A549 (cell line): ENCODE results near the gene DNAAF2. TPM values are rescaled to one million over a fixed set of nuclear protein-coding genes. Genes with fewer than 3 reads are reported as not detected.

ENCODE experiments used
- ATAC-seq, 2 experiments: fragments of 200-7000 bp in 1 of 2; fragments of >200 bp in 1 of 2; cut with Nextera tagmentation in 1 of 2; cut with Tn5 transposase in 1 of 2; 3 replicates each; pipeline versions ENCODE4 v1.8.0 to v1.9.1; 2018 to 2020; ENCODE audit warnings: mild to moderate bottlenecking in 1 of 2, moderate library complexity in 1 of 2
- CTCF ChIA-PET: fragments of 300-600 bp; sonication (Branson Sonifier 250); formaldehyde crosslinking; extraction: SDS; loops from one replicate; lab custom pipeline; 2021; ENCODE audit warnings: antibody characterized with exemption, inconsistent platforms; lab: Yijun Ruan, JAX
- POLR2A ChIA-PET: fragments of 350-600 bp; formaldehyde crosslinking; extraction: SDS; loops from one replicate; lab custom pipeline; 2021; ENCODE audit warnings: antibody characterized with exemption, inconsistent platforms; lab: Yijun Ruan, JAX
- DNase-seq, 2 experiments: peaks; one replicate each; pipeline versions ENCODE4 v3.0.0 to v3.0.0-alpha.2; 2011 to 2016; ENCODE audit warnings: low read depth in 1 of 2, low spot score in 1 of 2
- FAIRE-seq: peaks from 2 replicates; lab custom pipeline; 2011; peaks lifted over from hg19 to GRCh38; lab: Jason Lieb, UNC
- H3K27ac ChIP-seq, 2 experiments: fragments of >200 bp; sonication (Bioruptor Twin); formaldehyde crosslinking; 3 replicates each; pipeline ENCODE4 v1.5.1; 2016 to 2017
- H3K4me1 ChIP-seq: fragments of >200 bp; sonication (Bioruptor Twin); formaldehyde crosslinking; 3 replicates; pipeline ENCODE4 v1.6.1; 2016
- H3K4me2 ChIP-seq: fragments of >200 bp; sonication (Bioruptor Twin); formaldehyde crosslinking; 3 replicates; pipeline ENCODE4 v1.6.1; 2016
- H3K4me3 ChIP-seq: fragments of >200 bp; sonication (Bioruptor Twin); formaldehyde crosslinking; 3 replicates; pipeline ENCODE4 v1.5.1; 2016
- H3K9me3 ChIP-seq: fragments of >200 bp; sonication (Bioruptor Twin); formaldehyde crosslinking; 3 replicates; pipeline ENCODE4 v1.6.1; 2016
- ATOH8 ChIP-seq: fragments of 250-450 bp; sonication (Bioruptor Pico); IDR thresholded peaks from 2 replicates; pipeline ENCODE4 v1.5.0; 2020; ENCODE audit warnings: low read depth, mild to moderate bottlenecking, moderate library complexity
- BHLHE40 ChIP-seq: IDR thresholded peaks from 2 replicates; pipeline ENCODE4 v1.6.1; 2012; ENCODE audit warnings: low read depth, low read length, inconsistent platforms
- CEBPB ChIP-seq, 2 experiments: fragments of >200 bp in 1 of 2; sonication (Bioruptor Twin) in 1 of 2; formaldehyde crosslinking in 1 of 2; IDR thresholded peaks; 2 replicates each; pipeline ENCODE4 v1.6.1; 2012 to 2016
- CHD2 ChIP-seq: fragments of 150-350 bp; IDR thresholded peaks from 2 replicates; pipeline ENCODE4 v1.6.1; 2014; ENCODE audit warnings: low read length; ENCODE audit not compliant: partially characterized antibody
- CHD4 ChIP-seq: fragments of 200-600 bp; sonication (generic); IDR thresholded peaks from 2 replicates; pipeline ENCODE4 v1.6.1; 2016; ENCODE audit warnings: antibody characterized with exemption, mild to moderate bottlenecking, borderline replicate concordance
- E2F6 ChIP-seq: IDR thresholded peaks from 2 replicates; pipeline ENCODE4 v1.6.1; 2012; ENCODE audit warnings: low read depth, borderline replicate concordance
- EHF ChIP-seq: fragments of 250-450 bp; sonication (Bioruptor Pico); IDR thresholded peaks from 2 replicates; pipeline ENCODE4 v1.5.0; 2020; ENCODE audit warnings: mild to moderate bottlenecking
- EHMT2 ChIP-seq: fragments of 200-600 bp; sonication (generic); IDR thresholded peaks from 2 replicates; pipeline ENCODE4 v1.6.1; 2016; ENCODE audit warnings: antibody characterized with exemption, low read depth, mild to moderate bottlenecking, moderate library complexity
- EP300 ChIP-seq, 2 experiments: fragments of >200 bp; sonication (Bioruptor Twin); formaldehyde crosslinking; IDR thresholded peaks; 2 replicates in 1 of 2; 3 replicates in 1 of 2; pipeline ENCODE4 v1.6.1; 2016 to 2017
- ESRRA ChIP-seq: fragments of 150-350 bp; IDR thresholded peaks from 2 replicates; pipeline ENCODE4 v1.6.1; 2014; ENCODE audit warnings: mild to moderate bottlenecking, low read length, borderline replicate concordance
- FOSL2 ChIP-seq, 2 experiments: fragments of 450-650 bp in 1 of 2; fragments of >200 bp in 1 of 2; sonication (Bioruptor Twin) in 1 of 2; formaldehyde crosslinking; IDR thresholded peaks; 2 replicates each; pipeline versions ENCODE4 v1.5.0 to v1.6.1; 2016 to 2020; ENCODE audit warnings: mild to moderate bottlenecking in 1 of 2, moderate library complexity in 1 of 2
- HES2 ChIP-seq: fragments of >200 bp; sonication (Bioruptor Twin); formaldehyde crosslinking; IDR thresholded peaks from 2 replicates; pipeline ENCODE4 v1.6.1; 2016
- HEYL ChIP-seq: fragments of 250-450 bp; sonication (Bioruptor Pico); IDR thresholded peaks from 2 replicates; pipeline ENCODE4 v1.8.0; 2021; ENCODE audit warnings: mild to moderate bottlenecking, moderate library complexity
- HMGXB4 ChIP-seq: fragments of 250-450 bp; sonication (Bioruptor Pico); IDR thresholded peaks from 2 replicates; pipeline ENCODE4 v1.5.0; 2021; ENCODE audit warnings: mild to moderate bottlenecking, moderate library complexity, borderline replicate concordance
- JUN ChIP-seq, 2 experiments: fragments of >200 bp; sonication (Bioruptor Twin); formaldehyde crosslinking; IDR thresholded peaks; 2 replicates in 1 of 2; 3 replicates in 1 of 2; pipeline ENCODE4 v1.6.1; 2016 to 2017
- JUNB ChIP-seq: fragments of >200 bp; sonication (Bioruptor Twin); formaldehyde crosslinking; IDR thresholded peaks from 2 replicates; pipeline ENCODE4 v1.6.1; 2016
- KDM1A ChIP-seq: fragments of 200-600 bp; sonication (generic); IDR thresholded peaks from 2 replicates; pipeline ENCODE4 v1.6.1; 2016; ENCODE audit warnings: low read depth, mild to moderate bottlenecking
- KDM5A ChIP-seq: fragments of 200-600 bp; sonication (generic); IDR thresholded peaks from 2 replicates; pipeline ENCODE4 v1.6.1; 2016; ENCODE audit warnings: antibody characterized with exemption, mild to moderate bottlenecking
- MAFK ChIP-seq: fragments of 450-650 bp; IDR thresholded peaks from 2 replicates; pipeline ENCODE4 v1.6.1; 2014; ENCODE audit not compliant: partially characterized antibody
- MAZ ChIP-seq: fragments of 150-350 bp; IDR thresholded peaks from 2 replicates; pipeline ENCODE4 v1.6.1; 2014; ENCODE audit warnings: antibody characterized with exemption, low read depth, low read length, borderline replicate concordance
- NPAS2 ChIP-seq: fragments of 250-450 bp; sonication (Bioruptor Pico); IDR thresholded peaks from 2 replicates; pipeline ENCODE4 v1.8.0; 2022; ENCODE audit warnings: mild to moderate bottlenecking, moderate library complexity, borderline replicate concordance
- PHF8 ChIP-seq: fragments of 200-600 bp; sonication (generic); IDR thresholded peaks from 2 replicates; pipeline ENCODE4 v1.6.1; 2016; ENCODE audit warnings: low read depth, mild to moderate bottlenecking, antibody characterized with exemption, moderate library complexity, borderline replicate concordance
- POLR2AphosphoS2 ChIP-seq: conservative IDR thresholded peaks from 2 replicates; pipeline ENCODE4 v1.6.1; 2012; ENCODE audit warnings: low read length, improper control_type of control experiment, inconsistent platforms
- RAD21 ChIP-seq, 2 experiments: fragments of >200 bp in 1 of 2; sonication (Bioruptor Twin) in 1 of 2; formaldehyde crosslinking in 1 of 2; IDR thresholded peaks in 1 of 2; conservative IDR thresholded peaks in 1 of 2; 2 replicates in 1 of 2; 3 replicates in 1 of 2; pipeline ENCODE4 v1.6.1; 2012 to 2018; ENCODE audit warnings: inconsistent platforms in 1 of 2
- RARB ChIP-seq: fragments of 250-450 bp; sonication (Bioruptor Pico); IDR thresholded peaks from 2 replicates; pipeline ENCODE4 v1.8.0; 2021; ENCODE audit warnings: mild to moderate bottlenecking, moderate library complexity
- REST ChIP-seq: fragments of 200-600 bp; sonication (generic); IDR thresholded peaks from 2 replicates; pipeline ENCODE4 v1.6.1; 2016; ENCODE audit warnings: antibody characterized with exemption, mild to moderate bottlenecking, moderate library complexity
- RFX5 ChIP-seq: fragments of 450-650 bp; IDR thresholded peaks from 2 replicates; pipeline ENCODE4 v1.7.1; 2014; ENCODE audit warnings: antibody characterized with exemption, mild to moderate bottlenecking, moderate library complexity
- RNF2 ChIP-seq: fragments of 200-600 bp; sonication (generic); IDR thresholded peaks from 2 replicates; pipeline ENCODE4 v1.6.1; 2016; ENCODE audit warnings: low read depth, mild to moderate bottlenecking, antibody characterized with exemption, moderate library complexity, borderline replicate concordance
- SMC3 ChIP-seq: fragments of >200 bp; sonication (Bioruptor Twin); formaldehyde crosslinking; IDR thresholded peaks from 3 replicates; pipeline ENCODE4 v1.6.1; 2018; ENCODE audit warnings: inconsistent platforms
- SREBF2 ChIP-seq: fragments of 450-650 bp; IDR thresholded peaks from 2 replicates; pipeline ENCODE4 v1.6.1; 2014; ENCODE audit warnings: mild to moderate bottlenecking, moderate library complexity
- TFCP2L1 ChIP-seq: fragments of 250-450 bp; sonication (Bioruptor Pico); IDR thresholded peaks from 2 replicates; pipeline ENCODE4 v1.5.0; 2021; ENCODE audit warnings: mild to moderate bottlenecking
- ZC3H11A ChIP-seq: fragments of 450-650 bp; IDR thresholded peaks from 2 replicates; pipeline ENCODE4 v1.6.1; 2014; ENCODE audit warnings: antibody characterized with exemption, mild to moderate bottlenecking
- WGBS: methylation state at CpG from one replicate; pipeline ENCODE4 v1.1.6; 2017; ENCODE audit errors: missing lambda C conversion rate; 5-methylcytosine and 5-hydroxymethylcytosine counted together
- polyA plus RNA-seq, 4 experiments: library from polyadenylated mRNA; depleted of rRNA in 3 of 4; stranded (reverse); fragments of >200 nt; fragmentation: RNase III in 1 of 4; extraction: RNeasy Plus Mini Kit Qiagen cat#74134 plus additional on column Dnase treatment in 1 of 4; gene quantifications; 2 replicates in 3 of 4; 3 replicates in 1 of 4; pipeline ENCODE4 v1.2.3, GENCODE V29; 2011 to 2017

Gene DNAAF2
- polyA plus RNA-seq, 2 of the 4 experiments (the other 2 are of a cell fraction): 12.1 to 14.1 TPM

GRCh38 chr14:49598485-49599300 lies 36.4 kb downstream of the DNAAF2 start, which contains the start of gene LRR1:
Gene LRR1, plus strand, starts transcription at chr14:49598940. Its CDS starts 81 bp downstream, at chr14:49599021.
- peak within 1 kb of the TSS; percentile 62 for H3K4me3 ChIP-seq
- H3K27ac ChIP-seq: peak within 1 kb of the TSS; percentile 92 to 96
- FAIRE-seq: no peak
- H3K4me2 ChIP-seq: peak within 1 kb of the TSS; percentile 88
- ChIA-PET CTCF (interaction anchor here (1.0 to 1.9 kb wide), 6 partner anchors 9 to 24 kb away, joined by 3 to 14 read pairs (median 4); partner anchors contain the start of genes MGAT2 and RPS29), POLR2A (interaction anchor here (0.8 to 2.8 kb wide), 5 partner anchors 9 to 35 kb away, joined by 3 to 27 read pairs (median 7); partner anchors contain the start of genes MGAT2, RPL36AL and RPS29)
- peak; percentile 89 to 90 for ATAC-seq
- H3K4me1 ChIP-seq: 0 out of 3 replicates have a peak, but pooled peaks cover 7% of the 10 kb centered on the region
- peak; percentile 79 to 91 for DNase-seq
- 1% methylated on average over 42 of the region's 77 CpGs for WGBS
- H3K9me3 ChIP-seq: no peaks in the 10 kb centered on the region
- no peak for TF ChIP-seq RNF2
- peak; percentile 76; the same call in 1 of the 2 replicates for TF ChIP-seq E2F6
- no peak for TF ChIP-seq SREBF2
- TF ChIP-seq ESRRA: no peak
- no peak for TF ChIP-seq HEYL (CRISPR knock-in tag)
- no peak for TF ChIP-seq ATOH8 (CRISPR knock-in tag)
- TF ChIP-seq HMGXB4 (CRISPR knock-in tag): 0 out of 2 replicates have a peak, but pooled peaks have one; percentile 23
- 0 out of 2 replicates have a peak, but pooled peaks have one; percentile 17 for TF ChIP-seq RFX5
- TF ChIP-seq BHLHE40: no peak
- peak; percentile 80 for TF ChIP-seq REST
- TF ChIP-seq EP300 (IDR thresholded peaks at IDR 0.05): no peak
- no peak for TF ChIP-seq SMC3
- TF ChIP-seq EHMT2: no peak
- no peak for TF ChIP-seq JUNB
- TF ChIP-seq CEBPB (IDR thresholded peaks at IDR 0.05): no peak
- 0 out of 2 replicates have a peak, but pooled peaks have one; percentile 59 for TF ChIP-seq KDM5A
- TF ChIP-seq CHD4: no peak
- TF ChIP-seq KDM1A: no peak
- TF ChIP-seq JUN (IDR thresholded peaks at IDR 0.05): peak; percentile 89 to 97
- no peak for TF ChIP-seq NPAS2
- peak; percentile 27; the same call in 1 of the 2 replicates for TF ChIP-seq PHF8
- TF ChIP-seq RAD21 (conservative IDR thresholded peaks at IDR 0.05 in 1 of 2, IDR thresholded peaks at IDR 0.05 in 1 of 2): no peak
- no peak for TF ChIP-seq MAFK
- TF ChIP-seq CHD2: peak; percentile 85
- no peak for TF ChIP-seq ZC3H11A
- no peak for TF ChIP-seq FOSL2 (IDR thresholded peaks at IDR 0.05)
- peak; percentile 14; the same call in 1 of the 2 replicates for TF ChIP-seq FOSL2 (CRISPR knock-in tag; IDR thresholded peaks at IDR 0.05)
- TF ChIP-seq RARB (CRISPR knock-in tag): 0 out of 2 replicates have a peak, but pooled peaks have one; percentile 37
- TF ChIP-seq MAZ: no peak
- no peak for TF ChIP-seq HES2
- peak; percentile 71; the same call in 1 of the 2 replicates for TF ChIP-seq TFCP2L1 (CRISPR knock-in tag)
- TF ChIP-seq EHF (CRISPR knock-in tag): no peak; the same call in 1 of the 2 replicates
- no peak for TF ChIP-seq POLR2AphosphoS2
